Gastroesophageal sphincter (tissue), 4 donors: ENCODE data around the gene FBXO42. TPM values are rescaled to one million over a fixed set of nuclear protein-coding genes. Genes with fewer than 3 reads are reported as not detected.

Source experiments
- ATAC-seq: fragments of 150-250 bp; one replicate; pipeline ENCODE4 v1.9.1; 2016; ENCODE audit warnings: mild to moderate bottlenecking, moderate library complexity
- H3K27ac ChIP-seq, 4 donors: fragments of 200-600 bp; sonication (generic) in 3 of 4; 1 replicate in 3 of 4; 2 replicates in 1 of 4; pipeline ENCODE4 v1.5.1; 2016 to 2019
- H3K27me3 ChIP-seq: fragments of 200-600 bp; sonication (generic); one replicate; pipeline ENCODE4 v1.5.1; 2019
- H3K36me3 ChIP-seq, 2 donors: fragments of 200-600 bp; sonication (generic); one replicate each; pipeline ENCODE4 v1.5.1; 2019; ENCODE audit warnings: control low read depth in 1 of 2
- H3K4me1 ChIP-seq, 3 donors: fragments of 200-600 bp; sonication (generic); 1 replicate in 2 of 3; 2 replicates in 1 of 3; pipeline ENCODE4 v1.5.1; 2016 to 2019; ENCODE audit warnings: control low read depth in 2 of 3
- H3K4me3 ChIP-seq, 2 donors: fragments of 200-600 bp; sonication (generic); one replicate each; pipeline ENCODE4 v1.5.1; 2019; ENCODE audit warnings: mild to moderate bottlenecking in 1 of 2, moderate library complexity in 1 of 2
- H3K9me3 ChIP-seq, 3 donors: fragments of 200-600 bp; sonication (generic); one replicate each; pipeline ENCODE4 v1.5.1; 2017 to 2019; ENCODE audit warnings: control low read depth in 2 of 3
- CTCF ChIP-seq, 4 experiments: fragments of 200-600 bp in 2 of 4; fragments of 450-650 bp in 2 of 4; sonication (generic) in 1 of 4; IDR thresholded peaks; one replicate each; pipeline ENCODE4 v1.5.1; 2017 to 2019; ENCODE audit warnings: antibody characterized with exemption in 4 of 4, mild to moderate bottlenecking in 2 of 4, moderate library complexity in 2 of 4
- EP300 ChIP-seq: sonication (generic); formaldehyde crosslinking; IDR thresholded peaks from one replicate; pipeline ENCODE4 v1.6.1; 2017; ENCODE audit warnings: antibody characterized with exemption, mild to moderate bottlenecking
- POLR2A ChIP-seq, 2 donors: fragments of 450-650 bp; IDR thresholded peaks; one replicate each; pipeline ENCODE4 v1.6.1; 2017; ENCODE audit warnings: antibody characterized with exemption in 2 of 2, mild to moderate bottlenecking in 2 of 2, moderate library complexity in 1 of 2
- POLR2AphosphoS5 ChIP-seq: sonication (generic); formaldehyde crosslinking; IDR thresholded peaks from one replicate; pipeline ENCODE4 v1.6.1; 2017; ENCODE audit warnings: antibody characterized with exemption
- WGBS, 2 donors: methylation state at CpG; one replicate each; pipeline ENCODE4 v1.1.5; 2018; ENCODE audit warnings: low coverage in 1 of 2; 5-methylcytosine and 5-hydroxymethylcytosine counted together
- total RNA-seq, 4 donors: library from RNA; depleted of rRNA; stranded (reverse); fragments of >200 nt; gene quantifications; one replicate each; pipeline ENCODE4 v1.1.0, GENCODE V29; 2016

The FBXO42 gene
- total RNA-seq, 4 donors from 2014 or later = 26.8 to 33.0 (median 29.7) TPM

DNA sequence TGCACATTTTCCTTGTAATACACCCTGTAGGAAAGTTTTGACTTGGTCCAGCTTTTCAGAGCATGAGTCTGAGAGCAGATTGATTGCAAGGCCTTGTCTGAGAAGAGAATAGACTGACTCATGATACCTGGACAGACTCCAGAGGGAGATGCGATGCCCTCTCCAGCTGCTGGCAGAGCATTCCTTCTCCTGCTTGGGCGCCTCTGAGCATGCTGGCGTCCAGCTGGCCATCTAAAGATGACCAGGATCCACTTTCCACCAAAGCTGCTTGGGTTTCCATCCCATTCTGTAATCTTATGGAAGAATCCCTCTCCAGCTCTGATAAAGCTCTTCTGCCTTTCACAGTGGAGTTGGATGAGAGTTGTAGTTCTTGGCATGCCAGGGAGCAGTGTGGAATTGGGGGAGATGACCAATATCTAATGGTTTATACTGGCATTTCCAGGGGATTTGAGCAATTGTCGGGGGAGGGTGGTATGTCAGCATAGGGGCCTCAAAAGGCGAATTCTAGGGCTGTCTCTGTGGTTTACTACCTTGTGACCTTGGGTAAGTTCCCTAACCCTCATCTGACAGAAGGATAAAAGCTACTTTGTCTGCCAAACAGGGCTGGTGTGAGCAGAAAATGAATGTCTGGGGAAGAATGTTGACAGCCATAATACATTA is 34.3 kb upstream of the FBXO42 start:
- H3K9me3 ChIP-seq = no peaks in the 10 kb centered on the region
- WGBS, 2 donors = 17 to 49% methylated on average over 2 to 4 of the region's 5 CpGs
- H3K36me3 ChIP-seq = no peaks in the 10 kb centered on the region
- H3K27me3 ChIP-seq = no peaks in the 10 kb centered on the region
- peak overlapping the region; percentile 39 to 42 for H3K4me3 ChIP-seq
- H3K27ac ChIP-seq = peak overlapping the region; percentile 76 to 84 (median 80)
- TF ChIP-seq CTCF (IDR thresholded peaks at IDR 0.05) = no peak
- no peak for TF ChIP-seq POLR2A (IDR thresholded peaks at IDR 0.05)
- no peak for TF ChIP-seq EP300
- TF ChIP-seq POLR2AphosphoS5 = no peak
- peaks cover 16 to 80% (median 28%) of the 10 kb centered on the region in 3 donors for H3K4me1 ChIP-seq
- peak; percentile 66 for ATAC-seq

GRCh38 chr1:16385659-16386453 is 33.6 kb upstream of the FBXO42 start:
- peak overlapping the region; percentile 2 to 84 (median 80) for H3K27ac ChIP-seq
- peaks cover 16 to 72% (median 27%) of the 10 kb centered on the region in 3 donors for H3K4me1 ChIP-seq
- no peaks in the 10 kb centered on the region for H3K27me3 ChIP-seq
- H3K4me3 ChIP-seq = no peak overlapping the region
- TF ChIP-seq POLR2AphosphoS5 (no peak), POLR2A (IDR thresholded peaks at IDR 0.05) (no peak), CTCF (IDR thresholded peaks at IDR 0.05) (no peak), EP300 (no peak)
- 80 to 95% methylated on average over 3 to 6 of the region's 9 CpGs for WGBS, 2 donors
- ATAC-seq = no peak
- no peaks in the 10 kb centered on the region for H3K9me3 ChIP-seq
- H3K36me3 ChIP-seq = no peaks in the 10 kb centered on the region

DNA sequence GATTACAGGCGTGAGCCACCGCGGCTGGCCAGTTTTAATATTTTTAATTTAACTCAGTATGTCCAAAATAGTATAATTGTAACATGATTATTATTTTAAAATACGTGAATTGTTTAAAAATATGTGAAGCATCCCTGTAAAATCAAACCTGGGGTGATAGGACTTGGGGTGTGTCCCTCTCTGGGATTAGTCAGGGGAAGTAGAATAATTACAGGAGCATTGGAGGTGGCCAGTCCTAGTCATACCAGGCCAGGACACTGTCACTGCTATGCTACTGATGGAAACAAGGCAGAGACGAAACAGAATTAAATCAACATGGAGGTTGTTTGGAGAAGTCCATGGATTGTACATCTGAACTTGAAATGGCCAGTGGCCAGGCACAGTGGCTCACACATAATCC is 31.6 kb upstream of the FBXO42 start:
- Histone ChIP-seq H3K27me3 (no peaks in the 10 kb centered on the region), H3K27ac (no peak overlapping the region)
- ATAC-seq = no peak

GRCh38 chr1:16380868-16381267 is 28.6 kb upstream of the FBXO42 start:
- peaks cover 9 to 71% (median 28%) of the 10 kb centered on the region in 3 donors for H3K4me1 ChIP-seq
- H3K9me3 ChIP-seq = no peaks in the 10 kb centered on the region
- no peak overlapping the region for H3K4me3 ChIP-seq
- H3K27ac ChIP-seq = no peak overlapping the region
- TF ChIP-seq EP300 (no peak), POLR2A (IDR thresholded peaks at IDR 0.05) (no peak), POLR2AphosphoS5 (no peak), CTCF (IDR thresholded peaks at IDR 0.05) (no peak)
- no peaks in the 10 kb centered on the region for H3K27me3 ChIP-seq
- H3K36me3 ChIP-seq = no peaks in the 10 kb centered on the region
- no peak for ATAC-seq
- 91 to 92% methylated on average over 4 of the region's 4 CpGs for WGBS, 2 donors

More for the DNA sequence above, 31.6 kb upstream of the FBXO42 start:
- no peak overlapping the region for H3K4me3 ChIP-seq
- H3K36me3 ChIP-seq = no peaks in the 10 kb centered on the region
- TF ChIP-seq CTCF (IDR thresholded peaks at IDR 0.05) (no peak), POLR2A (IDR thresholded peaks at IDR 0.05) (no peak), EP300 (no peak), POLR2AphosphoS5 (no peak)
- peaks cover 16 to 71% (median 24%) of the 10 kb centered on the region in 3 donors for H3K4me1 ChIP-seq
- no peaks in the 10 kb centered on the region for H3K9me3 ChIP-seq
- WGBS, 2 donors = 84 to 92% methylated on average over 5 of the region's 5 CpGs
